GM21390 (cell line): ENCODE measurements around the gene NDUFA8.

Experiments
- ATAC-seq: cut with Tn5 transposase; IDR thresholded peaks from one replicate; pipeline ENCODE4 v1.9.1; 2021; ENCODE audit not compliant: unreplicated experiment

NDUFA8 gene

GRCh38 chr9:122102156-122102555, 57.4 kb downstream of the NDUFA8 start:
- ATAC-seq: no peak

GRCh38 chr9:122100756-122101155, 58.8 kb downstream of the NDUFA8 start:
- ATAC-seq: no peak

GRCh38 chr9:122099271-122099869, 60.2 kb downstream of the NDUFA8 start:
- peak; percentile 79 for ATAC-seq

GRCh38 chr9:122097679-122098315, 61.8 kb downstream of the NDUFA8 start:
- no peak for ATAC-seq

GRCh38 chr9:122096620-122097415, 62.8 kb downstream of the NDUFA8 start:
- no peak for ATAC-seq

- ATAC-seq: no peak
Observed at GRCh38 chr9:122095010-122095767, 64.4 kb downstream of the NDUFA8 start.
